ENCODE measurements around the gene CSH2. TPM values are rescaled to one million over a fixed set of nuclear protein-coding genes. Genes with fewer than 3 reads are reported as not detected.
"Not testable (repeated sequence)": the region's sequence is repeated elsewhere in the genome, so short reads cannot be mapped to it uniquely, and the experiment has no call there.

The CSH2 gene
- under 1 TPM in 1 of 8 experiments, not detected in 7; 0.57 TPM for total RNA-seq

DNA sequence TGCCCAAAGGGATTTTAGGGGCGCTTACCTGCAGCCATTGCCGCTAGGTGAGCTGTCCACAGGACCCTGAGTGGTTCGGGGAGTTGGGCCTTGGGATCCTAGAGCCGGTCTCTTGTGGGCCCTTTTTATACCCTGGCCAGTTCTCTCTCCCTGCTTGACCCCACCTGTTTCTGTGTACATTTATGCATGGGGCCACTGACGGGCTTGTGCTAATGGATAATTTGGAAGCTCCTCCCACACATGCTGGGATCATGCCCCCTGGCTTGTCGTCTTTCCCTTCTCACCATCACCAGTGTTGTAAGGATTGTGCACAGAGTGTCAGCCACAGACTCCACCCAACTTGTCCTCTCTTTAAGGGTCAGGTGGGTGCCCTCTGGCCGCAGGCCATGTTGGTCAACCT, at the start of gene CSH2:
Gene CSH2 (minus strand): TSS at position 101 of the 400 bp plus-strand sequence. CDS start 63 bp downstream, at position 38.
- H3K27ac ChIP-seq; H3K4me3 ChIP-seq; H3K4me1 ChIP-seq (replicated peaks in 1 of 2); ATAC-seq (replicated peaks in 6 of 8); in situ Hi-C loops (cut with MboI; ENCODE audit: low pct_unique_long_range_greater_than_20kb in 2 of 9, low sequenced_read_pairs in 9 of 9, unreplicated experiment in 9 of 9): not testable (repeated sequence)
- WGBS, 10 experiments = no CpG with 5 or more reads among the region's 7 CpGs

DNA sequence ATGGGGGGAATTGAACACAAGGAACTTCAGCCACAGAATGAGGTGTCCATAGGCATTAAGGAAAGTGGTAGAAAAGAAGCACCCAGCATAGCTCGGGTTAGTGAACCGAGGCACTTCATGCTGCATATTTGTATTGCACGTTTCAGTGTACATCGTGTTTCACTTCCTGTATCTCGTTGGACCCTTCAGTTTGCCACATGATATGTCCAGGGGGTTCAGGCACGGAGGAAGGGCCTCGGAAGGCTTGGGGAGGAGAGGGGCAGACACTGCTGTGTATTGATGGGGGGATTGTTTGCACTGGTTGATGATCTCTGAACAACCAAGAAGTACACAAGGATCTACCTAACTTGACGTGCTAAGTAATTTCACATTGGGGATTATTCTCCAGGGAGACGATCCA, 48.9 kb upstream of the CSH2 start:
- in situ Hi-C loops (cut with MboI; ENCODE audit: low pct_unique_long_range_greater_than_20kb in 2 of 9, low sequenced_read_pairs in 9 of 9, unreplicated experiment in 9 of 9) = loop anchor here in 6 of 9 experiments (10.0 to 25.0 kb wide), 4 partner anchors 90 to 365 kb away; partner anchors contain the start of genes ERN1 (in 5 of the 6) and ICAM2 (in 1 of the 6)
- WGBS, 10 experiments = 40 to 100% (median 80%) methylated on average over 1 to 3 of the region's 9 CpGs; no CpG with 5 or more reads in 5 of the 10 experiments
- H3K4me3 ChIP-seq = not testable (repeated sequence)

DNA sequence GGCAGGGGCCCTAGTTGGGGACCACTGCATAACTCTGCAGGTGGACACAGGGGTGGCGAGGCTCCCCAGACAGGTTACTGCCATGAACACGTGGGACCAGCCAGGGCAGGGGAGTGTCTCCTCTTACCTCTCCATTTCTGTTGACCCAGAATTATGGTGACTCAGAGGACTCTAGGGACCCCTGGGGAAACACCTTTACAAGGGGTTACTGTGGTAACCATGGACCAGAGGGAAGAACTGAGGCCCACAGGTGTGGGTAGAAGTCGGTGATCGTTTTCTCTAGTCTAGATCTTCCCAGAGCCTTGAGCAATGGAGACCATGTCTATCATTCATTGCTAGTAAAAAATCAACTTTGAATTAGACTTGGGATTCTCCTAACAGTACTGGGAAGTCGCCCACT, 47.3 kb upstream of the CSH2 start:
- in situ Hi-C loops (cut with MboI; ENCODE audit: low pct_unique_long_range_greater_than_20kb in 2 of 9, low sequenced_read_pairs in 9 of 9, unreplicated experiment in 9 of 9) = loop anchor here in 6 of 9 experiments (10.0 to 25.0 kb wide), 4 partner anchors 92 to 367 kb away; partner anchors contain the start of genes ERN1 (in 5 of the 6) and ICAM2 (in 1 of the 6)
- H3K4me1 ChIP-seq (replicated peaks in 1 of 2); H3K27ac ChIP-seq; ATAC-seq (replicated peaks in 6 of 8); H3K4me3 ChIP-seq: not testable (repeated sequence)
- WGBS, 10 experiments = 43 to 88% (median 77%) methylated on average over 1 to 4 of the region's 5 CpGs; no CpG with 5 or more reads in 6 of the 10 experiments

More for the DNA sequence above, 48.9 kb upstream of the CSH2 start:
- not testable (repeated sequence) for H3K4me1 ChIP-seq (replicated peaks in 1 of 2); ATAC-seq (replicated peaks in 6 of 8); H3K27ac ChIP-seq

DNA sequence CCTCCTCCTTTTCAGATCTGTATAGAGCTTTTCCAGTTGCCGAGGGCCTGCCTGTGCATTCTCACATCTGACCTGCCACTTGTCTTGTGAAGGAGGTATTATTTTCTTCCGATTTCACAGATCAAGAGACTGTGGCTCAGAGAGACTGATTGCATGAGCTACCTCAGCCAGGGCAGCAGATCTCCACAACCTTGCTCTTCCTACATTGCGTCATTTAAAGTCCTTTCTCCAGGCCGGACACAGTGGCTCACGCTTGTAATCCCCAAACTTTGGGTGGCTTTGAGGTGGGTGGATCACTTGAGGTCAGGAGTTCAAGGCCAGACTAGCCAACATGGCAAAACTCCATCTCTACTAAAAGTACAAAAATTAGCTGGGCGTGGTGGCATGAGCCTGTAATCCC, 46.6 kb upstream of the CSH2 start:
- in situ Hi-C loops (cut with MboI; ENCODE audit: low pct_unique_long_range_greater_than_20kb in 2 of 9, low sequenced_read_pairs in 9 of 9, unreplicated experiment in 9 of 9) = loop anchor here in 6 of 9 experiments (10.0 to 25.0 kb wide), 4 partner anchors 92 to 367 kb away; partner anchors contain the start of genes ERN1 (in 5 of the 6) and ICAM2 (in 1 of the 6)
- WGBS, 10 experiments = 17 to 89% (median 60%) methylated on average over 1 to 6 of the region's 6 CpGs; no CpG with 5 or more reads in 3 of the 10 experiments
- H3K27ac ChIP-seq; H3K4me3 ChIP-seq; H3K4me1 ChIP-seq (replicated peaks in 1 of 2): not testable (repeated sequence)
- peak in 1 of 8 experiments; percentile 67 for ATAC-seq (replicated peaks in 6 of 8)

DNA sequence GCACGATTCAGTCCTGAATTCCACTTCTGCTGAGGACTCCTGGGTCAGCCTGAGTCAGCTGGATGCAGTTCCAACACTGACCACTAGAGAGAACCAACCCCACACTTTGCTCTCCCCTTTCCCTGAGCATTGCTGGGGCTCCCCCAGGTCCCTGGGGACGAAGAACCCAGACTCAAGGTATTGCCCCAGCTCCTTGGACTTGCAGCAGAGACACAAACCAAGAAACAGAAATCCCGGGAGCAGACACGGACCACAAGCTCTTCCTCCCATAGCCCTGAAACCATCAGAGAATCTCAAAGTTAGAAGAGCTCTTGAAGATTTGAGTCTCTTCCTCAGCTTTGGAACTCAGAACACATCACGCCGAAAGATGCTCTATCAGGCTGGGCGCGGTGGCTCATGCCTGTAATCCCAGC, 45.8 kb upstream of the CSH2 start:
- 10 to 55% (median 50%) methylated on average over 2 to 5 of the region's 8 CpGs; no CpG with 5 or more reads in 7 of the 10 experiments for WGBS, 10 experiments
- ATAC-seq (replicated peaks in 6 of 8) = peak; percentile 56 to 93 (median 74)
- H3K4me1 ChIP-seq (replicated peaks in 1 of 2) = no peaks in the 10 kb centered on the region
- H3K4me3 ChIP-seq = no peak overlapping the region
- H3K27ac ChIP-seq = no peak overlapping the region
- in situ Hi-C loops (cut with MboI; ENCODE audit: low pct_unique_long_range_greater_than_20kb in 2 of 9, low sequenced_read_pairs in 9 of 9, unreplicated experiment in 9 of 9) = loop anchor here in 6 of 9 experiments (25.0 kb wide), 3 partner anchors 93 to 368 kb away; partner anchors contain the start of genes ERN1 (in 5 of the 6) and ICAM2 (in 1 of the 6)

DNA sequence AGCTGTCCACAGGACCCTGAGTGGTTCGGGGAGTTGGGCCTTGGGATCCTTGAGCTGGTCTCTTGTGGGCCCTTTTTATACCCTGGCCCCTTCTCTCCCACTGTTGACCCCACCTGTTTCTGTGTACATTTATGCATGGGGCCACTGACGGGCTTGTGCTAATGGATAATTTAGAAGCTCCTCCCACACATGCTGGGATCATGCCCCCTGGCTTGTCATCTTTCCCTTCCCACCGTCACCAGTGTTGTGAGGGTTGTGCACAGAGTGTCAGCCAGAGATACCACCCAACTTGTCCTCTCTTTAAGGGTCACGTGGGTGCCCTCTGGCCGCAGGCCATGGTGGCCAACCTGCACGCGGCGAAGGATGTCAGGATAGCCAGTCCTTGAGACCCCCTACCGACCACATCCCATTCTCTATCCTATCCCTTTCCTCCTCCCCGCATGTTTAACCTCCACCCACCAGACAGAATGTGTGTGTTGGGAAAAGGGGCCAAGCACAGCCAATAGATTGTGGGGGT, 45.4 kb upstream of the CSH2 start, which contains the start of gene GH1:
Gene GH1 (minus strand): TSS at position 51 of the 517 bp plus-strand sequence. CDS start 63 bp downstream, outside the sequence.
- H3K4me1 ChIP-seq (replicated peaks in 1 of 2); H3K4me3 ChIP-seq; H3K27ac ChIP-seq; ATAC-seq (replicated peaks in 6 of 8): not testable (repeated sequence)
- WGBS, 10 experiments = 83% methylated on average over 1 of the region's 10 CpGs; no CpG with 5 or more reads in 9 of the 10 experiments
- in situ Hi-C loops (cut with MboI; ENCODE audit: low pct_unique_long_range_greater_than_20kb in 2 of 9, low sequenced_read_pairs in 9 of 9, unreplicated experiment in 9 of 9) = loop anchor here in 6 of 9 experiments (25.0 kb wide), 3 partner anchors 93 to 368 kb away; partner anchors contain the start of genes ERN1 (in 5 of the 6) and ICAM2 (in 1 of the 6)

DNA sequence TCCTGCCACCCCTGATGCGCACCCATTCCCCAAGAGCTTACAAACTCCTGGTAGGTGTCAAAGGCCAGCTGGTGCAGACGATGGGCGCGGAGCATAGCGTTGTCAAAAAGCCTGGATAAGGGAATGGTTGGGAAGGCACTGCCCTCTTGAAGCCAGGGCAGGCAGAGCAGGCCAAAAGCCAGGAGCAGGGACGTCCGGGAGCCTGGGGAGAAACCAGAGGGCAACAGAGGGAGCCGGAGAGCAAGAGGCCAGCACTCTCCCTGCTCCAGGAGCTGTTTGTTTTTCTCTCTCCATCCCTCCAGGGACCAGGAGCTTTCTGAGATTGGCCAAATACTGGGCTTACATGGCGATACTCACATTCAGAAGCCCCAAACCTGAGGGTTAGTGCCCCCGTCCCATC, 44.8 kb upstream of the CSH2 start:
- Histone ChIP-seq H3K4me3 (no peak overlapping the region), H3K4me1 (replicated peaks in 1 of 2) (no peaks in the 10 kb centered on the region), H3K27ac (no peak overlapping the region)
- in situ Hi-C loops (cut with MboI; ENCODE audit: low pct_unique_long_range_greater_than_20kb in 2 of 9, low sequenced_read_pairs in 9 of 9, unreplicated experiment in 9 of 9) = loop anchor here in 6 of 9 experiments (25.0 kb wide), 3 partner anchors 94 to 369 kb away; partner anchors contain the start of genes ERN1 (in 5 of the 6) and ICAM2 (in 1 of the 6)
- no peak for ATAC-seq (replicated peaks in 6 of 8)
- WGBS, 10 experiments = 60% methylated on average over 1 of the region's 10 CpGs; no CpG with 5 or more reads in 9 of the 10 experiments

DNA sequence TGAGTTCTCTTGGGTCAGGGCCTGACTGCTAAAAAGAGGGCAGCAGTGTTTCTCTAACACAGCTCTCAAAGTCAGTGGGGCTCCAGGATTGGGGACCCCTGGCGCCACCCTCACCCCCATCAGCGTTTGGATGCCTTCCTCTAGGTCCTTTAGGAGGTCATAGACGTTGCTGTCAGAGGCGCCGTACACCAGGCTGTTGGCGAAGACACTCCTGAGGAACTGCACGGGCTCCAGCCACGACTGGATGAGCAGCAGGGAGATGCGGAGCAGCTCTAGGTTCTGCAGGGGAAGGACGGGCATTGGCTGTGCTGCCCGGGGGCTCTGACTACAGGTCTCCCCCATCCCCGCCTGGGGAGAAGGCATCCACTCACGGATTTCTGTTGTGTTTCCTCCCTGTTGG, 44.2 kb upstream of the CSH2 start:
- H3K4me1 ChIP-seq (replicated peaks in 1 of 2) = no peaks in the 10 kb centered on the region
- no peak overlapping the region for H3K4me3 ChIP-seq
- WGBS, 10 experiments = 13 to 91% (median 83%) methylated on average over 3 to 6 of the region's 13 CpGs; no CpG with 5 or more reads in 6 of the 10 experiments

DNA sequence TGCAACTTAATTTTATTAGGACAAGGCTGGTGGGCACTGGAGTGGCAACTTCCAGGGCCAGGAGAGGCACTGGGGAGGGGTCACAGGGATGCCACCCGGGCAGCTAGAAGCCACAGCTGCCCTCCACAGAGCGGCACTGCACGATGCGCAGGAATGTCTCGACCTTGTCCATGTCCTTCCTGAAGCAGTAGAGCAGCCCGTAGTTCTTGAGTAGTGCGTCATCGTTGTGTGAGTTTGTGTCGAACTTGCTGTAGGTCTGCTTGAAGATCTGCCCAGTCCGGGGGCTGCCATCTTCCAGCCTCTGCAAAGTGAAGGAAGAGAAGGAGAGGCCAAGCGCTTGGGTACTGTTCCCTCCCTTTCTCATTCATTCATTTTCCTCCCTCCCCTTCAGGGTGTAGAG, 43.7 kb upstream of the CSH2 start:
- 70 to 100% methylated on average over 2 of the region's 11 CpGs; no CpG with 5 or more reads in 8 of the 10 experiments for WGBS, 10 experiments
- H3K4me1 ChIP-seq (replicated peaks in 1 of 2); ATAC-seq (replicated peaks in 6 of 8); H3K27ac ChIP-seq; H3K4me3 ChIP-seq: not testable (repeated sequence)
- in situ Hi-C loops (cut with MboI; ENCODE audit: low pct_unique_long_range_greater_than_20kb in 2 of 9, low sequenced_read_pairs in 9 of 9, unreplicated experiment in 9 of 9) = loop anchor here in 6 of 9 experiments (25.0 kb wide), 3 partner anchors 95 to 370 kb away; partner anchors contain the start of genes ERN1 (in 5 of the 6) and ICAM2 (in 1 of the 6)

More for the DNA sequence above, 44.2 kb upstream of the CSH2 start:
- ATAC-seq (replicated peaks in 6 of 8) = no peak
- H3K27ac ChIP-seq = no peak overlapping the region
- in situ Hi-C loops (cut with MboI; ENCODE audit: low pct_unique_long_range_greater_than_20kb in 2 of 9, low sequenced_read_pairs in 9 of 9, unreplicated experiment in 9 of 9) = loop anchor here in 6 of 9 experiments (25.0 kb wide), 3 partner anchors 95 to 370 kb away; partner anchors contain the start of genes ERN1 (in 5 of the 6) and ICAM2 (in 1 of the 6)

DNA sequence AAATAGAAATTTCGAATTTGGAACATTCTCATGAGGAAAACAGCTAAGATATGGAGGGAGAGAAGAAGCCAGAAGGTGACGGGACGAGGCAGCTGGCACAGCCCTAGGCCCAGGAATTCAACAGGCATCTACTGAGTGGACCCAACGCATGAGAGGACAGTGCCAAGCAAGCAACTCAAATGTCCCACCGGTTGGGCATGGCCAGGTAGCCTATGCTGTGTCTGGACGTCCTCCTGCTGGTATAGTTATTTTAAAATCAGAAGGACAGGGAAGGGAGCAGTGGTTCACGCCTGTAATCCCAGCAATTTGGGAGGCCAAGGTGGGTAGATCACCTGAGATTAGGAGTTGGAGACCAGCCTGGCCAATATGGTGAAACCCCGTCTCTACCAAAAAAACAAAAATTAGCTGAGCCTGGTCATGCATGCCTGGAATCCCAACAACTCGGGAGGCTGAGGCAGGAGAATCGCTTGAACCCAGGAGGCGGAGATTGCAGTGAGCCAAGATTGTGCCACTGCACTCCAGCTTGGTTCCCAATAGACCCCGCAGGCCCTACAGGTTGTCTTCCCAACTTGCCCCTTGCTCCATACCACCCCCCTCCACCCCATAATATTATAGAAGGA, 43.2 kb upstream of the CSH2 start:
- no peak for ATAC-seq (replicated peaks in 6 of 8)
- Histone ChIP-seq H3K4me3 (no peak overlapping the region), H3K27ac (no peak overlapping the region), H3K4me1 (replicated peaks in 1 of 2) (no peaks in the 10 kb centered on the region)
- in situ Hi-C loops (cut with MboI; ENCODE audit: low pct_unique_long_range_greater_than_20kb in 2 of 9, low sequenced_read_pairs in 9 of 9, unreplicated experiment in 9 of 9) = loop anchor here in 6 of 9 experiments (25.0 kb wide), 3 partner anchors 96 to 371 kb away; partner anchors contain the start of genes ERN1 (in 5 of the 6) and ICAM2 (in 1 of the 6)
- WGBS, 10 experiments = 0 to 60% (median 46%) methylated on average over 1 to 9 of the region's 12 CpGs; no CpG with 5 or more reads in 2 of the 10 experiments

DNA sequence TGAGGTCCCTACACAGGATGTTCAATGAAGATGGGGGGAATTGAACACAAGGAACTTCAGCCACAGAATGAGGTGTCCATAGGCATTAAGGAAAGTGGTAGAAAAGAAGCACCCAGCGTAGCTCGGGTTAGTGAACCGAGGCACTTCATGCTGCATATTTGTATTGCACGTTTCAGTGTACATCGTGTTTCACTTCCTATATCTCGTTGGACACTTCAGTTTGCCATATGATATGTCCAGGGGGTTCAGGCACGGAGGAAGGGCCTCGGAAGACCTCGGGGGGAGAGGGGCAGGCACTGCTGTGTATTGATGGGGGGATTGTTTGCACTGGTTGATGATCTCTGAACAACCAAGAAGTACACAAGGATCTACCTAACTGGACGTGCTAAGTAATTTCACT, 42.3 kb upstream of the CSH2 start:
- H3K4me1 ChIP-seq (replicated peaks in 1 of 2); ATAC-seq (replicated peaks in 6 of 8); H3K4me3 ChIP-seq; H3K27ac ChIP-seq: not testable (repeated sequence)
- 8 to 80% (median 72%) methylated on average over 1 to 4 of the region's 10 CpGs; no CpG with 5 or more reads in 7 of the 10 experiments for WGBS, 10 experiments
- in situ Hi-C loops (cut with MboI; ENCODE audit: low pct_unique_long_range_greater_than_20kb in 2 of 9, low sequenced_read_pairs in 9 of 9, unreplicated experiment in 9 of 9) = loop anchor here in 6 of 9 experiments (25.0 kb wide), 3 partner anchors 97 to 372 kb away; partner anchors contain the start of genes ERN1 (in 5 of the 6) and ICAM2 (in 1 of the 6)

DNA sequence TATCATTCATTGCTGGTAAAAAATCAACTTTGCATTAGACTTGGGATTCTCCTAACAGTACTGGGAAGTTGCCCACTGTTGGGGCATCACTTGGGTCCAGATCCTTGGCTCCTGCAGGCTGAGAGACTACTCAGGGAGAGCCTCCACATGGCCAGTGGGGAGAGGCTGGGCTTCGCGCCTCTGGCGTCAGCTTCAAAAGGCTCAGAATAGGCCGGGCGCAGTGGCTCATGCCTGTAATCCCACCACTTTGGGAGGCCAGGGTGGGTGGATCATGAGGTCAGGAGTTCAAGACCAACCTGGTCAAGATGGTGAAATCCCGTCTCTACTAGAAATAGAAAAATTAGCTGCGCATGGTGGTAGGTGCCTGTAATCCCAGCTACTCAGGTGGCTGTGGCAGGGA, 41.0 kb upstream of the CSH2 start:
- Histone ChIP-seq H3K4me1 (replicated peaks in 1 of 2) (no peaks in the 10 kb centered on the region), H3K4me3 (no peak overlapping the region), H3K27ac (no peak overlapping the region)
- 91 to 100% (median 98%) methylated on average over 1 to 7 of the region's 7 CpGs; no CpG with 5 or more reads in 5 of the 10 experiments for WGBS, 10 experiments
- no peak for ATAC-seq (replicated peaks in 6 of 8)
- in situ Hi-C loops (cut with MboI; ENCODE audit: low pct_unique_long_range_greater_than_20kb in 2 of 9, low sequenced_read_pairs in 9 of 9, unreplicated experiment in 9 of 9) = loop anchor here in 6 of 9 experiments (25.0 kb wide), 3 partner anchors 98 to 373 kb away; partner anchors contain the start of genes ERN1 (in 5 of the 6) and ICAM2 (in 1 of the 6)
